HFF-Myc (cell line): Measurements from ENCODE around the gene EXOSC9.

ENCODE experiments used
- DNase-seq: peaks from one replicate; pipeline ENCODE4 v3.0.0-alpha.2; 2011; ENCODE audit warnings: low read depth; ENCODE audit errors: extremely low read depth
- H3K4me3 ChIP-seq: replicated peaks from 2 replicates; pipeline ENCODE4 v1.5.1; 2011; ENCODE audit warnings: low read depth, mild to moderate bottlenecking, control low read depth, low read length
- TF ChIP-seq, protein P1 (sequence below): IDR thresholded peaks from 2 replicates; pipeline ENCODE4 v1.5.1; 2012; ENCODE audit warnings: mild to moderate bottlenecking, low read depth, low read length, control low read depth; ENCODE audit errors: missing control alignments

The EXOSC9 gene

GRCh38 chr4:121765971-121766538 is 35.1 kb upstream of the EXOSC9 start:
- DNase-seq: no peak
- TF ChIP-seq, protein P1, sequence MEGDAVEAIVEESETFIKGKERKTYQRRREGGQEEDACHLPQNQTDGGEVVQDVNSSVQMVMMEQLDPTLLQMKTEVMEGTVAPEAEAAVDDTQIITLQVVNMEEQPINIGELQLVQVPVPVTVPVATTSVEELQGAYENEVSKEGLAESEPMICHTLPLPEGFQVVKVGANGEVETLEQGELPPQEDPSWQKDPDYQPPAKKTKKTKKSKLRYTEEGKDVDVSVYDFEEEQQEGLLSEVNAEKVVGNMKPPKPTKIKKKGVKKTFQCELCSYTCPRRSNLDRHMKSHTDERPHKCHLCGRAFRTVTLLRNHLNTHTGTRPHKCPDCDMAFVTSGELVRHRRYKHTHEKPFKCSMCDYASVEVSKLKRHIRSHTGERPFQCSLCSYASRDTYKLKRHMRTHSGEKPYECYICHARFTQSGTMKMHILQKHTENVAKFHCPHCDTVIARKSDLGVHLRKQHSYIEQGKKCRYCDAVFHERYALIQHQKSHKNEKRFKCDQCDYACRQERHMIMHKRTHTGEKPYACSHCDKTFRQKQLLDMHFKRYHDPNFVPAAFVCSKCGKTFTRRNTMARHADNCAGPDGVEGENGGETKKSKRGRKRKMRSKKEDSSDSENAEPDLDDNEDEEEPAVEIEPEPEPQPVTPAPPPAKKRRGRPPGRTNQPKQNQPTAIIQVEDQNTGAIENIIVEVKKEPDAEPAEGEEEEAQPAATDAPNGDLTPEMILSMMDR: no peak
- H3K4me3 ChIP-seq: no peak overlapping the region

DNA sequence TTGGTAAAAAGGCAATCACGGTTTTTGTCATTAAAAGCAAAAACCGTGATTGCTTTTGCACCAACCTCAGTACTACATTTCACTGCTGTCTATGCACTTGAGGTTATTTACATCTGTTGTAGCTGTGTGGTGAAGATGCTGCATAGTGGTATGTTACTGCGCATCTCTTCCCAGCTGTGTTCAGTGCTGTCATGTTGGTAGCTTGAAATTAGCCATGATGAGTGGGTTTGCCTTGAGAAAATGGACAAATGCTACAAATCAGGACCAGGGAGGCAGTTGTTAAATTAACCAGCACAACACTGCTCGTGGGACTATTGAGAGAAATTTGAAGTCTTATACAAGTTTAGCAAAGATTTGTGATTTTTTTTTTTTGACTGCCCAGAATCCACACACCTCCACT is 34.0 kb upstream of the EXOSC9 start:
- no peak overlapping the region for H3K4me3 ChIP-seq
- no peak for DNase-seq
- TF ChIP-seq, protein P1: no peak

DNA sequence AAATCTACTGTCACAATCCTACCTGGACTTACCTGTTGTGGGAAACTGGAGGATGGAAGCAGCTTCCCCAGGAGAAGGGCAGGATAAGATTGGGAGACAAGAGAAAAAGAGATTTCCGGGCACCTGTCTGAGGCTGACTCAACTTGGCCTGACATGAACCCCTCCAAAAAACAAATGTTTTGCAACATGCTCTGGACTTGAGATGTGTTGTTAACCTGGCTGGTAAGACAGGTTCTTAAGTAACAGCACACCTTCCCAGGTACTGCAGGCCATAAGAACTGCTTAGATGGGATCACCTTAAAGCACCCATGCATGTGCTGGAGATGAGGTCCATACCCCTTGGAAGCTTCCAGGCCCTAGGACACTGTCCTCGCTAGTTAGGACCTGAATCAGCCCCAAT is 31.8 kb upstream of the EXOSC9 start:
- H3K4me3 ChIP-seq: no peak overlapping the region
- no peak for DNase-seq
- TF ChIP-seq, protein P1: no peak

DNA sequence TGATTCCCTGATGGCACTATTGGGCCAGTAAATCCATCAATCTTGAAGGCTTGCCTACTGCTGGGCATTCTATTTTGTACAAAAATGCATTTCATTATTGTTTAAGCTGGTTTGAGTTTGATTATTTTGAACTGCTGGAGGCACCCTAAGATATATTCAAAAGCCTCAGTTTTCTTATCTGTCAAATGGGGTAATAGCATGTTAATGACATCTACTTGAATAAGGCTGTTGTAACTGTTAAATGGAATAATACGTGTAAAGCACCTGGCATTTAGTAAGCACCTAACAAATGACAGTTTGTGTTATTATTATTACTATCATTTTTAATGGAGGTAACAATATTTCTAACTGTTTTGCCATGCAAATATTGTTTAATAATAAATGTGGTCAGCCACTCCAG is 29.3 kb upstream of the EXOSC9 start:
- DNase-seq: no peak
- H3K4me3 ChIP-seq: no peak overlapping the region
- TF ChIP-seq, protein P1: no peak

DNA sequence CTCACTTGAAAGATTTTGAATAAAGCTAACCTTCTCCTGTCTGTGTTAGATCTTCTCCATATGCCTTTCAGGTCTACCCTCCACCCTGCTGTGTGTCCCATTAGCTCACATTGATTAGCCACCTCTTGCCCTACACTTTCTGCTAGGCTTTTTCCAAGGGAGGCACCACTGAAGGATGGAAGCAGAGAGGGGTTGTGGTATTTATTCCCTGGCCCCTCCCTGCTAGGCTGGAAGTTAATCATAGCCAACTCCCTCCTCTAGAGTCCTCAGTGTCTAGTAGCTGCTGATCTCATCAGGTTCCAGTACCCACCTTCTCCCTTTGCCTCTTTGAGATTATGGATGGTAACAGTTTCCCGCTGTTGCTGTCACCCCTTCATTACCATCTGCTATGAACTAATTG is 27.2 kb upstream of the EXOSC9 start:
- no peak for DNase-seq
- no peak overlapping the region for H3K4me3 ChIP-seq
- TF ChIP-seq, protein P1: no peak

DNA sequence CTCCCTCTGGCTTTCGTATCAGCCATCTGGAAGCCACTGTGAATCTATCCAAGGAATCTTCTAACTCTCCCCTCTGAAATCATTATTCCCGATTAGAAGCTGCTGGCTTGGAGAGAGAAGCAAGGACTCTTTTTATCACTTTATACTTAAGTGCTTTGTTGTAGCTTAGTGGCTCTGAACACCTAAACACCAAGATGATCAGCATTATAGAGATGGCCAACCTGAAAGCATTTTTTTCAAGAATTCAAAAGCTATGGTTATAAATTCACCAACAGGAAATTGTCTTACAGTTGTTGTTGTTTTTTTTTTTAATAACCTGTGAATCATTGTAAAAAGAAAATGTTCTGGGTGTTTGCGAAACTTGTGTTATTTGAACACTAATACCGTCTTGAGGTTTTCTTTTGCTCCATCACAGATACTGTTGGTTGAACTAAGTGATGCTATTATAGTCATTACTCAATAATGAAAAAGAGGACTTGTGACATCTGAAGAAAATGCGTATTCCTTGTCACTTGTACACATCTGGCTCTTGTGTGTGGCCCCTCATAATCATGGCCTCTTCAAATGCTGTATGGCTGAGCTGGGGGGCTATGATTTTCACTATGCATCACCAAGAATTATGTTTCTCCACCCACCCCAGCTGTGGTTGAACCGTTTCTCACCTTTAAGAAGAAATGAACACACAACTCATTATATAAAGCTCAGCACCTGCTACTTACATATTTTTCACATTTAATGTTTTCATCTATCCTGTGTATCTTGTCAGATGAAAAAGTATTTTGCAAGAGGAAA is 24.3 kb upstream of the EXOSC9 start:
- no peak overlapping the region for H3K4me3 ChIP-seq
- TF ChIP-seq, protein P1: no peak
- no peak for DNase-seq
